Astrocyte (in vitro differentiated cells and primary cell): ENCODE measurements around the gene MOV10L1.

Source experiments
- EZH2 ChIP-seq: IDR thresholded peaks from 2 replicates; pipeline ENCODE4 v1.6.1; 2012; ENCODE audit warnings: mild to moderate bottlenecking, low read length, inconsistent platforms; ENCODE audit not compliant: insufficient read depth
- TF ChIP-seq, protein P1 (sequence below): IDR thresholded peaks from 2 replicates; pipeline ENCODE4 v1.5.1; 2011; ENCODE audit warnings: low read depth, mild to moderate bottlenecking, inconsistent platforms, low read length, moderate library complexity; ENCODE audit not compliant: insufficient read depth

DNA sequence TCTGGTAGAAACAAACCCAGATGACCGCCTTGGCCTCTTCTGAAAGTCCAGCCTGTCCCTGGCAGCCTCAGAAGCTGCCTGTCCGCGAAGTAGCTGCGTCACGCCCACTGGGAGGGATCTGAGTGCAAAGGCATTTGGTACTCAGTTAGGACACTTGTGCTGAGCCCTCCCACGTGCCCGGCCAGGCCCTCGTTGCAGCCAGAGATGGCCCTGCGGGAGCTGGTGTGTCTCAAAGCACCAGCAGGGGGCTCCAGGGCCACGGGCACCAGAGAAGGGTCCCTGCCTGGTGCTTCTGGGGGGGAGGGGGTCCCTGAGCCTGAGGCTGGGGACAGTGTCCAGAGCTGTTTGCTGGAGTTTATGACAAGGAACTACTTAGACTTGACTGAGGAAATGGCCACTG lies 116.8 kb downstream of the MOV10L1 start:
- TF ChIP-seq, protein P1, sequence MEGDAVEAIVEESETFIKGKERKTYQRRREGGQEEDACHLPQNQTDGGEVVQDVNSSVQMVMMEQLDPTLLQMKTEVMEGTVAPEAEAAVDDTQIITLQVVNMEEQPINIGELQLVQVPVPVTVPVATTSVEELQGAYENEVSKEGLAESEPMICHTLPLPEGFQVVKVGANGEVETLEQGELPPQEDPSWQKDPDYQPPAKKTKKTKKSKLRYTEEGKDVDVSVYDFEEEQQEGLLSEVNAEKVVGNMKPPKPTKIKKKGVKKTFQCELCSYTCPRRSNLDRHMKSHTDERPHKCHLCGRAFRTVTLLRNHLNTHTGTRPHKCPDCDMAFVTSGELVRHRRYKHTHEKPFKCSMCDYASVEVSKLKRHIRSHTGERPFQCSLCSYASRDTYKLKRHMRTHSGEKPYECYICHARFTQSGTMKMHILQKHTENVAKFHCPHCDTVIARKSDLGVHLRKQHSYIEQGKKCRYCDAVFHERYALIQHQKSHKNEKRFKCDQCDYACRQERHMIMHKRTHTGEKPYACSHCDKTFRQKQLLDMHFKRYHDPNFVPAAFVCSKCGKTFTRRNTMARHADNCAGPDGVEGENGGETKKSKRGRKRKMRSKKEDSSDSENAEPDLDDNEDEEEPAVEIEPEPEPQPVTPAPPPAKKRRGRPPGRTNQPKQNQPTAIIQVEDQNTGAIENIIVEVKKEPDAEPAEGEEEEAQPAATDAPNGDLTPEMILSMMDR: no peak
- TF ChIP-seq EZH2: no peak
